Ovary (tissue), 9 donors: Measurements from ENCODE around the gene ZBTB45. TPM values are rescaled to one million over a fixed set of nuclear protein-coding genes. Genes with fewer than 3 reads are reported as not detected.
A peak's percentile ranks its signal among the peaks of the same experiment; 100 is the strongest.
"Not testable (repeated sequence)": the region's sequence is repeated elsewhere in the genome, so short reads cannot be mapped to it uniquely, and the experiment has no call there.

Experiments used
- DNase-seq, 5 donors: peaks; one replicate each; pipeline ENCODE4 v3.0.0-alpha.2; 2019 to 2020
- H3K27ac ChIP-seq, 2 donors: fragments of 200-600 bp; one replicate each; pipeline versions ENCODE4 v1.5.1 to v1.8.0; 2019 to 2022
- H3K27me3 ChIP-seq: fragments of 200-600 bp; one replicate; pipeline ENCODE4 v1.8.0; 2022
- H3K36me3 ChIP-seq: fragments of 200-600 bp; sonication (generic); one replicate; pipeline ENCODE4 v1.5.1; 2019
- H3K4me1 ChIP-seq: one replicate; pipeline ENCODE4 v1.8.1; 2013; ENCODE audit warnings: mild to moderate bottlenecking, moderate library complexity; ENCODE audit not compliant: insufficient read depth
- H3K4me3 ChIP-seq: fragments of 200-600 bp; sonication (generic); one replicate; pipeline ENCODE4 v1.5.1; 2017
- H3K9me3 ChIP-seq, 2 donors: fragments of 200-600 bp in 1 of 2; sonication (generic) in 1 of 2; one replicate each; pipeline versions ENCODE4 v1.5.1 to v1.8.1; 2013 to 2019; ENCODE audit warnings: mild to moderate bottlenecking in 1 of 2, moderate library complexity in 1 of 2
- CTCF ChIP-seq, 3 donors: fragments of 450-650 bp in 2 of 3; fragments of 200-600 bp in 1 of 3; IDR thresholded peaks; one replicate each; pipeline versions ENCODE4 v1.5.1 to v1.8.0; 2016 to 2022; ENCODE audit warnings: antibody characterized with exemption in 3 of 3, mild to moderate bottlenecking in 1 of 3
- EP300 ChIP-seq: sonication (generic); formaldehyde crosslinking; IDR thresholded peaks from one replicate; pipeline ENCODE4 v1.6.1; 2017; ENCODE audit warnings: antibody characterized with exemption
- POLR2A ChIP-seq: fragments of 450-650 bp; IDR thresholded peaks from one replicate; pipeline ENCODE4 v1.6.1; 2017; ENCODE audit warnings: antibody characterized with exemption, mild to moderate bottlenecking, moderate library complexity
- WGBS, 3 donors: extraction: QIAGEN DNeasy Blood & Tissue Kit in 1 of 3; methylation state at CpG; one replicate each; pipeline versions ENCODE4 v1.1.5 to v1.1.7; 2013 to 2017; 5-methylcytosine and 5-hydroxymethylcytosine counted together
- intact Hi-C, 4 donors: fragments of 100-400 bp; cut with DNase I; formaldehyde crosslinking; loops; one replicate each; pipeline versions ENCODE4 v1.11.0 to v1.15.1; 2022 to 2023
- polyA plus RNA-seq, 2 donors: library from polyadenylated mRNA; stranded (reverse); fragments of 200-250 nt in 1 of 2; fragments of 350-450 nt in 1 of 2; fragmentation: Illumina TruSeq in 1 of 2; extraction: RNeasy Lipid Tissue Mini Kit (QIAGEN cat#74804) in 1 of 2; gene quantifications; one replicate each; pipeline ENCODE4 v1.2.3, GENCODE V29; 2013 to 2014
- total RNA-seq, 7 donors: library from RNA; depleted of rRNA in 2 of 7; stranded (reverse); fragments of >200 nt in 2 of 7; fragmentation: NEBNext Ultra II Directional in 3 of 7; extraction: Animal tissue kit (Norgen Biotek cat#: 25700) in 3 of 7; gene quantifications; one replicate each; pipeline versions ENCODE4 v1.1.0 to v1.2.4, GENCODE V29; 2016 to 2023
- donor health status: DM: no; HTN: no; CAD: no; lungs with moderate emphysema.
- donor health status: DM: no; HTN: no; CAD: no.
- donor health status: Bipolar disorder and iron deficiency.
- donor health status: DM: yes; HTN: yes; CAD: no.
- donor health status: DM: no; HTN: no; CAD: no.
- donor health status: DM: yes; HTN: yes; CAD: no.

ZBTB45 gene
- total and polyA plus RNA-seq, 9 donors: 1.1 to 23.3 (median 14.1) TPM

- Histone ChIP-seq H3K4me1 (peaks cover 6% of the 10 kb centered on the region), H3K4me3 (no peak overlapping the region), H3K36me3 (no peaks in the 10 kb centered on the region), H3K9me3 (no peaks in the 10 kb centered on the region), H3K27me3 (no peaks in the 10 kb centered on the region), H3K27ac (peak overlapping the region in 1 of 2 donors; percentile 20)
- TF ChIP-seq CTCF (IDR thresholded peaks at IDR 0.05) (no peak), POLR2A (no peak), EP300 (no peak)
- intact Hi-C loops: no loop called here
- 72 to 79% (median 75%) methylated on average over 12 of the region's 12 CpGs for WGBS, 3 donors
- no peak for DNase-seq
These were observed 45.2 kb downstream of the ZBTB45 start for GRCh38 chr19:58474291-58474996.

GRCh38 chr19:58473775-58474174, 45.8 kb downstream of the ZBTB45 start:
- H3K36me3 ChIP-seq: no peaks in the 10 kb centered on the region
- H3K27me3 ChIP-seq: no peaks in the 10 kb centered on the region
- intact Hi-C loops: no loop called here
- H3K27ac ChIP-seq: no peak overlapping the region
- peaks cover 6% of the 10 kb centered on the region for H3K4me1 ChIP-seq
- H3K4me3 ChIP-seq: no peak overlapping the region
- no peaks in the 10 kb centered on the region for H3K9me3 ChIP-seq
- no peak for TF ChIP-seq EP300
- no peak for TF ChIP-seq CTCF (IDR thresholded peaks at IDR 0.05)
- no peak for TF ChIP-seq POLR2A
- no peak for DNase-seq

GRCh38 chr19:58471736-58472135, 47.9 kb downstream of the ZBTB45 start:
- no peak for DNase-seq
- H3K4me3 ChIP-seq: no peak overlapping the region
- H3K27ac ChIP-seq: no peak overlapping the region
- no peaks in the 10 kb centered on the region for H3K27me3 ChIP-seq
- WGBS, 3 donors: 92% methylated on average over 34 to 39 of the region's 39 CpGs
- no peak for TF ChIP-seq CTCF (IDR thresholded peaks at IDR 0.05)
- no peak for TF ChIP-seq EP300
- no peak for TF ChIP-seq POLR2A
- peaks cover 9% of the 10 kb centered on the region for H3K4me1 ChIP-seq
- no peaks in the 10 kb centered on the region for H3K9me3 ChIP-seq
- no peaks in the 10 kb centered on the region for H3K36me3 ChIP-seq
- intact Hi-C loops: no loop called here

GRCh38 chr19:58470837-58471543, 48.6 kb downstream of the ZBTB45 start:
- H3K9me3 ChIP-seq, H3K27me3 ChIP-seq, intact Hi-C loops, H3K36me3 ChIP-seq, H3K4me3 ChIP-seq, H3K4me1 ChIP-seq, DNase-seq, H3K27ac ChIP-seq: not testable (repeated sequence)
- WGBS, 3 donors: 86 to 92% (median 89%) methylated on average over 25 to 36 of the region's 53 CpGs
